ENCODE results near the gene TMEM201. TPM values are rescaled to one million over a fixed set of nuclear protein-coding genes. Genes with fewer than 3 reads are reported as not detected.

Gene TMEM201
- total RNA-seq, 1 experiment from 2014 or later, result 8.8 TPM

DNA sequence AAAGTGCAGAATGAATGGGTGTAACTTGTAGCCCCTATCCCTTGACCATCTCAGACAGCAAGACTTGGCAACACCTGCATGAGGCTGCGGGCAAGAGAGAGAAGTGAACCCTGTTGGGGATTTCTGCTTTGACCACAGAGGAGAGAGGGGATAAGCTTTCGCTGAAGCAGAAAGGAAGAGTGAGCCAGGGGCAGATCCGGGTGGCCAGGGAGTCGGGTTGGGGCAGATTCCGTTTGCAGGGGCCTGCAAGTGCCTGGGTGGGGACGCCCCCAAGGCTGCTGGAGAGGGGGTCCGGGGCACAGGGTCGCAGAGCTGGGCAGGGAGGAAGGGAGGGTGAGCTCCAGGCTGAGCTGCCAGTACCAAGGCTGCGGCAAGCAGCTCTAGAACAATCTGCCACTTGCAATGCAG, 37.5 kb downstream of the TMEM201 start:
- no peaks in the 10 kb centered on the region for H3K36me3 ChIP-seq
- DNase-seq, result no peak

DNA sequence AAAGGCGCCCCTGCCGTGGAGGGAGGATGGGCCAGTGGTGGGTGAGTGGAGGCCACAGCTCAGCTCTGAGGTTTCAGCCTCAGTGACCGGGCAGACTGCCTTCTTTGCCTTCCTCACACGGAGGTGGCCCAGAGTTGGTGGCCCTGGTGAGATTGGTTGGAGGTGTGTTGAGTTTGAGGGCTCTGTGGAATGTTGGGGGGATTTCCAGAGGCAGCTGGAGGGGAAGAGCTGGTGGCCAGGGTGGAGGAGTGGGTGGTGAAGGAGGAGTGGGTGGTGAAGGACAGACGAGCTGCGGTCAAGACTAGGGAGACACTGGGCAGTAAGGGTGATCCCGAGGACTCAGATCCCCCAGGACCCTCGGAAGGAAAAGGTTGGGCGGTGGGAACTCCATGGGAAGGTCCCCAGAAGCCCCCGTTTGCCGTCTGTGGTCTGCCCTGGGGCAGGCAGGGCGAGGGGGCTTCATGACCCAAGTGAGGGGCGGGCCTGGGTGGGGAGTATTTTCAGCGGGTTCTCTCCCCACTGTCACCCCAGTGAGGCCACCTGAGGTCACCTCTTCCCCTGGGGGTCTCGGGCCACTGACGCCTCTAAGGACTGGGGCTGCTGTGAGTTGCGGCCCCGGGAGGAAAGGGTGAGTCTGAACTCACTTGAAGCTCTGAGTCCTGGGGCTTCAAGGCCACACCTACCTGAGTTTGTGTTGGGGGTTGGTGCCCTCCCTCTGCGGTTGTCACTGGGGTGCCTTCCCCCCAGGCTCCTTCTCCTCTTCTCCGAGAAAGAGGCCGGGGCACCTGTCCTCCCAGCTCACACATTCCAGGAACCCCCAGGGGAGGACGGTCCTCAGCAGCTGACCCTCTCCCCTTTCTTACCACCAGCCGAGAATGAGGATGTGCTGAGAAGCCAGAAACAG, 40.1 kb downstream of the TMEM201 start:
- H3K36me3 ChIP-seq, result no peaks in the 10 kb centered on the region
- H3K9me3 ChIP-seq, result no peaks in the 10 kb centered on the region
- DNase-seq, result no peak
- H3K27me3 ChIP-seq, result no peaks in the 10 kb centered on the region
- H3K4me3 ChIP-seq, result no peak overlapping the region

More for the DNA sequence above, 37.5 kb downstream of the TMEM201 start:
- Histone ChIP-seq H3K27me3 (no peaks in the 10 kb centered on the region), H3K9me3 (no peaks in the 10 kb centered on the region), H3K4me3 (no peak overlapping the region)

DNA sequence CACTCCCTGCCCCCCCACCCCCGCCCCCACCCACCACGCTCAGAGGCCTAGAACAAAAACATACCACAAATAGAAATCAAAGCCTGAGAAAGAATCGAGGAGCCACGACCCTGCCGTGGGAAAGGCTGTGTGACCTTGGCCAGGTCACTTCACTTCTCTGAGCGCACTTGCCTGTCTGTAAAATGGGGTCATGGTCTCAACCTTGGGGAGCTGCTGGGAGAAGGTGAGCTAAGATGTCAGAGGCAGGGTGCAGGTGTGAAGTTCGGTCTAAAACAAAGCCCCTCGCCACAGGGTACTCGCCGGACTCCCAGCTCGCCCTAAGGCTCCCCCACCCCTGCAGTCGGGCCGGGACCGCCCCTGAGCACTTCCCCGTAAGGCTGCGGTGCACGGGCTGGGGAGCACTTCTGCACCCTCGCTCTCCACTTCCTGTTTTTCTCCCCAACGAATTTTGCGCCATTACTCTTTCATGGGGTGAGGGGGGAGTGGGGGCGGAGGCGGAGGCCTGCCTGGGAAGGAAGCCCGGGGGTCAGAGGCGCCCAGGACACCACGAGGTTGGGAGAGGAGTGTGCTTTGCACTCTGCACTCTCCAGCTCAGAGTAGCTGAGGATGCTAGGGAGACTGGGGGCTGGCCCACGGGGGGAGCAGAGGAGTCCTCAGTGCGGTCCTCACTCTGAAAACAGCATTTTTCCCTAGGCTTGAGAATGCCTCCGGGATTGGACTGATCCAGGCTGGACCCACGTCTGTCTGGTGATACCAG, 40.9 kb downstream of the TMEM201 start:
- H3K27me3 ChIP-seq, result no peaks in the 10 kb centered on the region
- no peak for DNase-seq
- no peak overlapping the region for H3K4me3 ChIP-seq
- H3K9me3 ChIP-seq, result peaks cover 1% of the 10 kb centered on the region
- no peaks in the 10 kb centered on the region for H3K36me3 ChIP-seq

DNA sequence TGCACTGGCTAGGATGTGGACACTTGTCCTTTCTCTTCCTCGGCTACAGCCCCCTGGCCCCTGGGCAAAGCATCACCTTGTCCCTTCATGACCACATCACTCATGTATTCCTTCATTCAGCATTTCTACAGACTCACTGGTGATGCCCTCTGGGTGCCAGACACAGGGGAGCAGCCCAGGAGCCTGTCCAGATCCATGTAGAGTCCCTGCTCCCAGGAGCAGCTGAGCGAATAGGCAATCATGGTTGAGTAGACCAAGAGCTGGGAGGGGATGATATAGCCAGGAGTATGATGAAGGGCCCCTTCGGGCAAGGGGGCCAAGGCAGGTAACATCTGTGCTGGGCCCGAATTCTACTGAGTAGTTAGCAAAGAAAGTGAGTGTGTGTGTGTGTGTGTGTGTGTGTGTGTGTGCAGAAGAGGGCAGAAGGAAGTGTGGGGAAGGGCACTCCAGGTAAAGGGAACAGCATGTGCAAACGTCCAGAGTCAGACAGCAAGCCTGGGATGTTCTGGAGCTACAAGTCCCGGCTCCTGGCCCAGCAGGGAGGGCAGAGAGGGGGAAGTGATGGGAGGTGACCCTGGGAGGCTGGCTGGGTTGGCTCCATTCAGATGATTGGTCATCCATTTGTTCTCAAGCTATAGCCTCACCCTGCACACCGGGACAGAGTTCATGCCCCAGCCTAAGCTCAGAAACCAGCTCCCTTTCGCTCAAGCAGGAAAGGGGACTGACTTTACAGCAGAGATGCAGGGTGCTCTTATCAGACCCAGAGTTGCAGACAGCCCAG, 41.8 kb downstream of the TMEM201 start:
- no peak for DNase-seq

DNA sequence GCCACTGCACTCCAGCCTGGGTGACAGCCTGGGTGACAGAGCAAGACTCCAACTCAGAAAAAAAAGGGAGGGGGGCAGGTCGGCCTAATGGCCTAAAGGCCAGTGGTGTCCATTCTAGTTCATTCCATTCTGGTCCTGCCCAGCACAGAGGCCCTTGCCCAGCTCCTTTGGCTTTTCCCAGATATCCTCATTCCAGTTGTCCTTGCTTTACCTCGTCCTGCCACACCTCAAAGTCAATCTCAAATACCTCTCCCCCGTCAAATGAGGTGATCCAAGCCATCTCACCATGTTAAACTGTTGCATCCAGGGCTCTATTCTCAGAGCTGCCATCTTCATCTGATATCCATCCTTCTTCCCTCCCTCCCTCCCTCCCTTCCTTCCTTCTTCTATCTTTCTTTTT, 42.9 kb downstream of the TMEM201 start:
- Histone ChIP-seq H3K36me3 (no peaks in the 10 kb centered on the region), H3K4me3 (no peak overlapping the region), H3K27me3 (no peaks in the 10 kb centered on the region), H3K9me3 (peaks cover 4% of the 10 kb centered on the region)
- DNase-seq, result no peak

More for the DNA sequence above, 41.8 kb downstream of the TMEM201 start:
- peaks cover 4% of the 10 kb centered on the region for H3K9me3 ChIP-seq
- H3K27me3 ChIP-seq, result no peaks in the 10 kb centered on the region
- no peak overlapping the region for H3K4me3 ChIP-seq
- H3K36me3 ChIP-seq, result no peaks in the 10 kb centered on the region

DNA sequence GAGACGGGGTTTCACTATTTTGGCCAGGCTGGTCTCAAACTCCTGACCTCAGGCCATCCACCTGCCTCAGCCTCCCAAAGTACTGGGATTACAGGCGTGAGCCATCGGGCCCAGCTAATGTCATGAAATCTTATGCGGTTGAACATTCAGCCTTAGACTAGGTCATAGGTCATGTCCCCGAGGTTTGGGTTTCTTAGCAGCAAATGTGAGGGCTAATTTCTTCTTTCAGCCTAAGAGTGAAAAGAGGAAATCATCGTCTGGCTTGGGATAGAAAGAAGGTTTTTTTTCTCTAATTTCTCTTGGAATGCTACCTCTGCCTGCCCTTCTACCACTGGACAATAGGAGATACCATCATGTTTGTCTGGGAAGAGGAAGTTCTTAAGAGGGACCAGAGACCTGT, 44.8 kb downstream of the TMEM201 start:
- Histone ChIP-seq H3K27me3 (no peaks in the 10 kb centered on the region), H3K4me3 (no peak overlapping the region), H3K9me3 (peaks cover 4% of the 10 kb centered on the region), H3K36me3 (no peaks in the 10 kb centered on the region)
- no peak for DNase-seq

DNA sequence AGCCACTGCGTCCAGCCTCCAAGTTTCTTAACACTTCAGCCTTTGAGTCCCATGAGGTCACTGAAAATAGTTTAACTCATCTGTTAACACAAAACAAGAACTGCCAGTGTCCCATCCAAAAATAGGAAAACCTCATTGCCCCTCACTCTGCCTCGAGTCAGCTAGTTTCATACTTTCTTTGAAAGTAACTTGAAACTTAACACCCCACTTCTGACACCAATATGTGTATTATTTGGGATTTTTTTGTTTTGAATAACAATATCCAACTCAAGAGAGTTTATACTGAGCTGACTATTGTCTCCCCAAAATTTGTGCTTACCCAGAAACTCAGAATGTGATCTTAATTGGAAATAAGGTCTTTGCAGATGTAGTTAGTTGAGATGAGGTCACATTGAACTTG, 45.9 kb downstream of the TMEM201 start:
- no peaks in the 10 kb centered on the region for H3K36me3 ChIP-seq
- peaks cover 4% of the 10 kb centered on the region for H3K9me3 ChIP-seq
- H3K27me3 ChIP-seq, result no peaks in the 10 kb centered on the region
- DNase-seq, result no peak
- no peak overlapping the region for H3K4me3 ChIP-seq

DNA sequence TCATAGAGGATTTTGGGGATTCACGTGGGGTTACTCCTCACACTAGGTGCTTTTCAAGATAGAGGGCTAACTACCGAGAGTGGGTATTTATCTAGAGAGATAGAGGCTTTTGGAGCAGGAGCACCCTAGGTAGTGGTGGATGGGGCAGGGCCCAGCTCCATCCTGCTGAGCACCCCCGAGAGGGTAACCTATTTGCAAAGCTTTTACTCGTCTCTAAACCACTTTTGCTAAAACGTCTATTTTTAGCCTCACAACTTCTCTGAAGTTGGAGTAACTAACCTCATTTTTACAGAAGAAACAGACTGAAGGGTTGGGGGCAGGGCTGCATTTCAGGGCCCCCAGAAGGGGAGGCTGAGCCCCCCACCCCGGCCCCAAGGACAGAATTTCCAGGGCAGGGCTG, 50.5 kb downstream of the TMEM201 start:
- Histone ChIP-seq H3K9me3 (peaks cover 4% of the 10 kb centered on the region), H3K4me3 (no peak overlapping the region), H3K36me3 (no peaks in the 10 kb centered on the region), H3K27me3 (no peaks in the 10 kb centered on the region)
- DNase-seq, result no peak

DNA sequence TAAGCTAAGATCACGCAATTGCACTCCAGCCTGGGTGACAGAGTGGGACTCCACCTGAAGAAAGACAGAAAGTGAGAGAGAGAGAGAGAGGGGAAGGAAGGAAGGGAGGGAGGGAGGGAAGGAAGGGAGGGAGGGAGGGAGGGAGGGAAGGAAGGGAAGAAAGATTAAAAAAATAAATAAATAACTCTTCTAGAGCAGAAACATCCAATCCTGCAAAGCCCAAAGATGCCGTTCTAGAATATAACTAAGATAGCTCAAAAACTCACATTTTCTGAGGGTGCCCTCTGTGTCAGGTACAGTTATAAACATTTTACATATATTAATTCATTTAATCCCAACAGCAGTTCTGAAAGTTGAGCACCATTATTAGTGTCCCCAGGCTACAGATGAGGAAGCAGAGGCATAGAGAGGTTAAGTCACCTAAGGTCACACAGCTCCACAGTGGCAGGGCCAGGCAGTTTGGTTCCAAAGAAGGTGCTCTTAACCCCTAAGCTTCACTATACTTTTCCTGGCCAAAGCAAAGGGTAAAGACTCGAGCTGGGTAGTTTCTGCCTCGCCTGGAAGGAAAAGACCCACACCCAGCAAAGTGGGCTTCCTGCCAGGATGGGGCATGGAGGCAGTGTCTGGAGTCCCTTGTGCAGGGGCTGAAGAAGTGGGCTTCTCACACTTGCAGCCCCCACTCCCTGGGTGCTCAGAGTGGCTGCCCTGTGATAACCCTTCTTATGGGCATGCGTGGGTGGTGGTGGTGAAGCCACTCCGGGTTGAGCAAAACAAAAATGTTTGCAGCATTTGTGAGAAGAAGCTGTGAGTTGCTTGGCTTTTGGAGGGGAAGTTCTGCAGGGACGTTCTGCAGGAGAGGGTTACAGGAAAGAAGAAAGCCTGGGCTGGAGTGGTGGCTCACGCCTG, 54.9 kb downstream of the TMEM201 start:
- Histone ChIP-seq H3K9me3 (no peaks in the 10 kb centered on the region), H3K4me3 (no peak overlapping the region), H3K27me3 (no peaks in the 10 kb centered on the region), H3K36me3 (no peaks in the 10 kb centered on the region)
- no peak for DNase-seq

DNA sequence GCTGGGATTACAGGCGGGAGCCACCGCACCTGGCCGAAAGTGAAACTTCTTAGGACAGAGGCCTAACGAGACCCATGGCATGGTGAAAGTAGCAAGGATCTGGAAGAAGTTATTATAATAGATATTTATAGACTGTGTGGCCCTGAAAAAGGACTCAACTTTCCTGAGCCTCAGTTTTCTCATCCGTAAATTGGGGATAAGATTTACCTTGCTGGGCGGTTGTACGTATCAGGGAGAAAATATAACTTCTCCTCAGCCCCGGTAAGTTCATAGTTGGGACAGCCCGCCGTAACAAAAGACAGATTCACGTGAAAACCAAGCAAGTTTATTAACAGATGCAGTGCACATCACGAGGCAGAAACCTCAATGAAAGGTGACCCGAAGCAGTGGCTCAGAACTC, 57.3 kb downstream of the TMEM201 start:
- no peaks in the 10 kb centered on the region for H3K36me3 ChIP-seq
- no peaks in the 10 kb centered on the region for H3K9me3 ChIP-seq
- no peak for DNase-seq
- H3K27me3 ChIP-seq, result peaks cover 2% of the 10 kb centered on the region; the same call in 1 of the 2 replicates
- H3K4me3 ChIP-seq, result no peak overlapping the region

DNA sequence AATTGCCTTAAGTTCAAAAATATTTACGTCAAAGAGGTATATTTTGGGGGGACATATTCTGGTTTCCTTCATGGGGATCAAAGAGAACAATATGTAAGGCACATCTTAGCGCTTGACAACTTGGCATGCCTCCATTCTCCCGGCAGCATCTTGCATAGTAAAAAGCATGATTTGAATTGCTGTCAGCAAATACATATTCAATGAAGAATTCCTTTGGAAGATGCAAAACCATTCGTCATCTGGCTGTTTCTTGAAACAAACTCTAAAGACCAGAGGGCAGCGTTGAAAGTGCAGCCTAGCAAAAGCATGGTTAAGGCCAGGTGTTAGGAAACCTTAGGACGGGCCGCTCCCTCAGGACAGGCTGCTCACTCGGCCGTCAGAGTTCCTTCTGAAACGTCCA, 59.5 kb downstream of the TMEM201 start:
- peaks cover 6% of the 10 kb centered on the region; the same call in 1 of the 2 replicates for H3K27me3 ChIP-seq
- no peak for DNase-seq
- no peak overlapping the region for H3K4me3 ChIP-seq
- no peaks in the 10 kb centered on the region for H3K9me3 ChIP-seq
- H3K36me3 ChIP-seq, result no peaks in the 10 kb centered on the region

DNA sequence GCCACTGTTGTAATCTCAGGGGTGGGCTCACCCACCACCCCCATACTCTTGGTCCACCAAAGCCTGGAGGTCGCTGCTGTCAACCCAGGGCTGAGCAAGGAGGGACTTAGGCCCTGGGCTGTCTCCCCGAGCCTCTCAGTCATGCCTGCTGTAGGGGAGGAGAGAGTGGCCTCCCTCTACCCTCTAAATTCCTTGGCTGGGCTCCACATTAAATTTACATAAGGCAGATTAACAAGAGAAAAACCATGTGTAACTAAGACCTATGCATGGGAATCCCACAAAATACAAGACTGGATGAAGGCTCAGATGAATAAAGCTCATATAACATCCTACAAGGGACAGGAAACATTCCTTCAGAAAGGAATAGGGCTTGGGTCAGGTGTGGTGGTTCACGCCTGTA, 61.1 kb downstream of the TMEM201 start:
- DNase-seq, result no peak
- no peaks in the 10 kb centered on the region for H3K9me3 ChIP-seq
- H3K27me3 ChIP-seq, result peaks cover 6% of the 10 kb centered on the region; the same call in 1 of the 2 replicates
- H3K36me3 ChIP-seq, result no peaks in the 10 kb centered on the region
- no peak overlapping the region for H3K4me3 ChIP-seq

DNA sequence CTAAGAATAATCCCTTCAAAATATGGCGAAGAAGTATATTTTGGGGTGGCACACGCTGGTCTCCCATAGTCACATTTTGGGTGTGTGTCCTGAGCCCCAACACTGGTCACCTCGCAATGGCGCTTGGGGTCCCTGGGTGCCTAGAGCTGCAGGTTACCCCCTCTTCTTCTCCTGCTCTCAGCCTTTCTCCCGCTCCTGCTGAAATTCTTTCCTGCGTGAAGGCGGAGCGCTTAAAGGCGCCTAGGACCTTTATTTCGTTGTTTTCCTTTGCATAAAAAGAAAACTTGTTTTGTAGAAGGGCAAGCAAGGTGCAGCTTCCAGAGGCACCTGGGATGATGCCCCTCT, 62.5 kb downstream of the TMEM201 start:
- H3K9me3 ChIP-seq, result no peaks in the 10 kb centered on the region
- no peaks in the 10 kb centered on the region for H3K36me3 ChIP-seq
- no peak for DNase-seq
- H3K4me3 ChIP-seq, result peak overlapping the region; percentile 48
- H3K27me3 ChIP-seq, result peaks cover 6% of the 10 kb centered on the region; the same call in 1 of the 2 replicates

DNA sequence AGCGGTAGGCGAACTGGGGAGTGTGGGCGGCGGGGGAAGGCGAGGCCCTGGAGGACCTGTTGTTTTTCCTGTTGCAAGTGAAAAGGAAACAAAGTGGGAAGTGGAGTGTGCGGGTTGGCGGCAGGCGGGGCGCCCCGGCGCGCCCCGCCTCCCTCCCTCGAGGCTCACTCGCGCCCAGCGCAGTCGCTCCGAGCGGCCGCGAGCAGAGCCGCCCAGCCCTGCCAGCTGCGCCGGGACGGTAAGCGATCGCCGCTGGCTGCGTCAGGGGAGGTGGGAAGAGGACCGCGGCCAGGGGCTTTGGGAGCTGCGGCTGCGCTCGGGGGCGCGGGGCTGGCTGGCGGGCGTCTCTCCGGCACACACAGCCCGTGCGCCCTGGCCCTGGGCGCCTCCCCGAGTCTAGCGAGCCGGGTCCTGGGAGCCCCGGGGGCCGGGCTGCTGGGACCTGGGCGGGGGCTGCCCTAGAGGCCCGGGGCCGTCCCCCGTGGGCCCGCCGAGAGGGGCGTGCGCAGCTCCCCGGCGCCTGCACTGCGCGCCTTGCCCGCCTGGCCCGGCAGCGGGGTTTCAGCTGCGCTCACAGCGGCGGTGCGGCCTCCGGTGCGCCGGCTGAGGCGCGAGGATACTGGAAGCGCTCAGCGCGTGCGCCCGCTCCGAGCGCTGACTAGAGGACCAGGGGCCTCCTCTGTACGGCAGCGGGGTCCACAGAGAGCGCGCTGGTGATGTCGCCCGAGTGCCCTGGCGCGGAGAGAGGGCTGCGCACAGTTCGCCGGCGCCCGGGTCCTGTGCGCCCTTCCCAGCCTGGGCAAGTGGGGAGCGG, 63.1 kb downstream of the TMEM201 start, which contains the start of gene PIK3CD:
Gene PIK3CD, plus strand, starts transcription at position 167 of the 814 bp plus-strand sequence. CDS start 58,725 bp downstream, outside the sequence.
- Histone ChIP-seq H3K27me3 (peaks cover 6% of the 10 kb centered on the region; the same call in 1 of the 2 replicates), H3K36me3 (no peaks in the 10 kb centered on the region), H3K4me3 (peak within 1 kb of the TSS; percentile 48), H3K9me3 (no peaks in the 10 kb centered on the region)
- DNase-seq, result peak; percentile 55
